Measurements from ENCODE around the gene PIN4. TPM values are rescaled to one million over a fixed set of nuclear protein-coding genes. Genes with fewer than 3 reads are reported as not detected.
"Not testable (repeated sequence)": the region's sequence is repeated elsewhere in the genome, so short reads cannot be mapped to it uniquely, and the experiment has no call there.

The PIN4 gene
- 15.9 and 20.9 TPM in 2 replicates for total RNA-seq (2014; rRNA removed; shearing (Covaris generic))
- 5.9 and 15.3 TPM in 2 replicates for polyA plus RNA-seq (2015; cell fraction: cytosol; rRNA removed)
- polyA plus RNA-seq (2015; cell fraction: nucleus; rRNA removed): 4.2 and 4.4 TPM in 2 replicates

- peak; percentile 96 for DNase-seq (ENCODE audit: low read depth, low spot score)
- in situ Hi-C loops (cut with HindIII; ENCODE audit: low pct_unique_long_range_greater_than_20kb, low sequenced_read_pairs): no loop called here
Observed at GRCh38 chrX:72181178-72182125, at the start of gene PIN4. Gene PIN4, plus strand, starts transcription at chrX:72181757. Its CDS starts 29 bp downstream, at chrX:72181786.

- in situ Hi-C loops (cut with HindIII; ENCODE audit: low pct_unique_long_range_greater_than_20kb, low sequenced_read_pairs): no loop called here
- no peak for DNase-seq (ENCODE audit: low read depth, low spot score)
Observed at GRCh38 chrX:72132456-72132855, 49.1 kb upstream of the PIN4 start.

DNA sequence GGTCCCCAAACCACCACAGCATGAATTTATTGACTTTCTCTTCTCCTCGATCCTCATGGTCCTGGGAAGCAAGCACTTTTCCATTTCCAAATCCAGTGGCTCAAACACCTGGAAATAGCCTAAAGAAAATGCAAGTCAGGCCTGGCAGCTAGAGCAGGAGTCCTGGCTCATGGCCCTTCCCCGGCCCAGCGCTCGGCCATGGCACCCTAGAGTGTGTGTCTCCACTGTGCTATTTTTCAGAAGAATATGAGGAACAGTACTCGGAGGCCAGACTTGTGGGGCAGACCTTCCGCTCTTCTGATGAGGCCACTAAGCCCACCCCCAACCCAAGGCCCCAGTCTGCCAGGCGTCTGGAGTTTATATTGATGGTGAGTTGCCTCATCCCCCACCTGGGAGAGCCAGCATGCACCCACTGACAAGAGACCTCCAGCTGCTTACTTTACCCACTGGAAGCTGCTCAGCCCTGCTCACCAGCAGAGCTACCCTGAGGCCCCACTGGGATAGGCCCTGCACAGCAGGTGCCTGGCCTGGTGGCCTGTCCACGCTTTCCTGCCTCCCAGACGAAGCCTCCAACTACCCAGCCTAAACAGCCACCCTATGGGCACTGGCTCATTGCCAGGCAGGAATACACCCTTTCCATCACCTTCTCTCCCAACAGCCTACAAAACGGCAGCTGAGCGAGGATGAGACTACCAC is 47.6 kb upstream of the PIN4 start:
- in situ Hi-C loops (cut with HindIII; ENCODE audit: low pct_unique_long_range_greater_than_20kb, low sequenced_read_pairs): no loop called here

GRCh38 chrX:72137846-72138495 is 43.6 kb upstream of the PIN4 start:
- DNase-seq (ENCODE audit: low read depth, low spot score): no peak
- in situ Hi-C loops (cut with HindIII; ENCODE audit: low pct_unique_long_range_greater_than_20kb, low sequenced_read_pairs): no loop called here

More for the DNA sequence above, 47.6 kb upstream of the PIN4 start:
- no peak for DNase-seq (ENCODE audit: low read depth, low spot score)

DNA sequence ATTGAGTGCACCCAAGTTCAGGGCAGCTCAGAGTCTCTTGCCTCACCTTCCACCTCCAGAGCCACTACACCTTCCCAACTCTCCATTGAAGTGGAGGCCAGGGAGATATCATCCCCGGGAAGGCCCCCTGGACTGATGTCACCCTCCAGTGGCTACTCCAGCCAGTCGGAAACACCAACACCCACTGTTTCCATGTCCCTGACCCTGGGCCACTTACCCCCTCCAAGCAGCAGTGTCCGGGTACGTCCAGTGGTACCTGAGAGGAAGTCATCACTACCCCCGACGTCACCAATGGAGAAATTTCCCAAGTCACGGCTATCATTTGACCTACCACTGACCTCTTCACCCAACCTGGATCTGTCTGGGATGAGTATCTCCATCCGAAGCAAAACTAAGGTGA is 42.0 kb upstream of the PIN4 start:
- in situ Hi-C loops (cut with HindIII; ENCODE audit: low pct_unique_long_range_greater_than_20kb, low sequenced_read_pairs): no loop called here
- DNase-seq (ENCODE audit: low read depth, low spot score): no peak

GRCh38 chrX:72141372-72142004 is 40.1 kb upstream of the PIN4 start:
- in situ Hi-C loops (cut with HindIII; ENCODE audit: low pct_unique_long_range_greater_than_20kb, low sequenced_read_pairs): no loop called here
- DNase-seq (ENCODE audit: low read depth, low spot score): no peak

- in situ Hi-C loops (cut with HindIII; ENCODE audit: low pct_unique_long_range_greater_than_20kb, low sequenced_read_pairs): no loop called here
- no peak for DNase-seq (ENCODE audit: low read depth, low spot score)
Observed at GRCh38 chrX:72142094-72142793, 39.3 kb upstream of the PIN4 start.

- DNase-seq (ENCODE audit: low read depth, low spot score): no peak
- in situ Hi-C loops (cut with HindIII; ENCODE audit: low pct_unique_long_range_greater_than_20kb, low sequenced_read_pairs): no loop called here
Observed at GRCh38 chrX:72142794-72143608, 38.6 kb upstream of the PIN4 start.

GRCh38 chrX:72143609-72143907 is 38.0 kb upstream of the PIN4 start:
- in situ Hi-C loops (cut with HindIII; ENCODE audit: low pct_unique_long_range_greater_than_20kb, low sequenced_read_pairs): no loop called here
- no peak for DNase-seq (ENCODE audit: low read depth, low spot score)

DNA sequence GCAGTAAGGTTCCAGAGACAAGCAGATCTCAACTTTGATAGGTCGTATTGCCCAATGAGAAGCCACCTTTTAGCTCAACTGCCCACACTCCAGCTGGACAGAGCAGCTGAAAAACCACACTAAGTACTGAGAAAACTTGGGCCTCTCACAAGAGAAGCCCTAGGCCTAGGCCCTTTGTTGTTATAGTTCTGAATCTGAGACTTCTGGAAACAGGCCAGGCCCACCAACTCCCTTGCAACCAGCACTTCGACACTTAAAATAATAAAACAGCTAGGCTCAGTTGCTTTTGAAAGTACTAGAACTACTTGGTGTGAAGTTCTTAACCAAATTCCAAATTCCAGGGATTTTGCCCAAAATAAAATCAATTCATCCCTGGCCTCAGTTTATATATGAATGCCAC is 36.4 kb upstream of the PIN4 start:
- no peak for DNase-seq (ENCODE audit: low read depth, low spot score)
- in situ Hi-C loops (cut with HindIII; ENCODE audit: low pct_unique_long_range_greater_than_20kb, low sequenced_read_pairs): no loop called here

DNA sequence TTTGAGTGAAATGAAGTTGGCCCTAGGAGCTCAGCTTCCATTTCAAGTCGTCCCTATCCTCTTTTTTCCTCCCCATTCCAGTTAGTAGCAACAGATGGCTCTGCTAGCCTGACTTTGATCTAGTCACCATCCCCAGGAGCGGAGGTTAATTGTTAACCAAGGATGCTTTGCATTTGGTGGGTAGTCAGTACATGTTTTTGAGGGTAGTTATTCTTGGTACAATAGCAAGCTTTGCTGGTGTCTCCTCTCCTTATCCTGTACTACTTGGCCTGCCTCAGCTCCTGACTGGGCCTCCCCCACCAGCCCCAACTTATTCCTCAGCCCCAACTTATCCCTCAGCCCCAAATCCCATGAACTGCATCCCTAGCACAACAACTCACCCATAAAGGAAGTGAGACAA is 35.0 kb upstream of the PIN4 start:
- in situ Hi-C loops (cut with HindIII; ENCODE audit: low pct_unique_long_range_greater_than_20kb, low sequenced_read_pairs): no loop called here
- DNase-seq (ENCODE audit: low read depth, low spot score): no peak

GRCh38 chrX:72158773-72159172 is 22.8 kb upstream of the PIN4 start:
- DNase-seq (ENCODE audit: low read depth, low spot score): no peak
- in situ Hi-C loops (cut with HindIII; ENCODE audit: low pct_unique_long_range_greater_than_20kb, low sequenced_read_pairs): no loop called here

DNA sequence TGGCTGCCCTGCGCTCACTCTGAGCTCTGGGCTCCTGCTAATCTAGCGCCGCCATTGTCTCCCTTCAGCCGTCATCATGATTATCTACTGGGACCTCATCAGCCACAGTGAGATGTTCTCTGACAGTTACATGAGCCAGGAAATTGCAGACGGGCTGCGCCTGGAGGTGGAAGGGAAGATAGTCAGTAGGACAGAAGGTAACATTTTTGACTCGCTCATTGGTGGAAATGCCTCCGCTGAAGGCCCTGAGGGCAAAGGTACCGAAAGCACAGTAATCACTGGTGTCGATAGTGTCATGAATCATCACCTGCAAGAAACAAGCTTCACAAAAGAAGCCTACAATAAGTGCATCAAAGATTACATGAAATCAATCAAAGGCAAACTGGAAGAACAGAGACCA is 21.8 kb upstream of the PIN4 start:
- no peak for DNase-seq (ENCODE audit: low read depth, low spot score)
- in situ Hi-C loops (cut with HindIII; ENCODE audit: low pct_unique_long_range_greater_than_20kb, low sequenced_read_pairs): no loop called here

DNA sequence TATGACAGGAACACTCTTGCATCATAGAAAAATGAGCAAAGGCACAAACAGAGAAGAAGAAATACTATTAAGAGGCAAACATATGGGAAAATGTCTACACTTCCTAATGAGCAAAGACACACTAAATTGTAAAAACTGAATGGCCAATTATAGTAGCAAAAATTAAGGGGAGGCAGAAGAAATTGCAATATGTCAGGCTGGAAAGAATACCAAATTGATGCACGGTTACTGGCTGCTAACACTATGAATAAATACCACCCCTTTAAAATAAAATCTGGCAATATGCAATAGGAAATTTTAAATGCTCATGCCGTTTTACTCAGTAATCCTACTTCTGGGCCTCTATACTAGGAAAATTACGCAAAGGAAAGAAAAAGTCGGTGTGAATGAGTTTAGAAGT is 16.0 kb upstream of the PIN4 start:
- in situ Hi-C loops (cut with HindIII; ENCODE audit: low pct_unique_long_range_greater_than_20kb, low sequenced_read_pairs): no loop called here
- DNase-seq (ENCODE audit: low read depth, low spot score): no peak

DNA sequence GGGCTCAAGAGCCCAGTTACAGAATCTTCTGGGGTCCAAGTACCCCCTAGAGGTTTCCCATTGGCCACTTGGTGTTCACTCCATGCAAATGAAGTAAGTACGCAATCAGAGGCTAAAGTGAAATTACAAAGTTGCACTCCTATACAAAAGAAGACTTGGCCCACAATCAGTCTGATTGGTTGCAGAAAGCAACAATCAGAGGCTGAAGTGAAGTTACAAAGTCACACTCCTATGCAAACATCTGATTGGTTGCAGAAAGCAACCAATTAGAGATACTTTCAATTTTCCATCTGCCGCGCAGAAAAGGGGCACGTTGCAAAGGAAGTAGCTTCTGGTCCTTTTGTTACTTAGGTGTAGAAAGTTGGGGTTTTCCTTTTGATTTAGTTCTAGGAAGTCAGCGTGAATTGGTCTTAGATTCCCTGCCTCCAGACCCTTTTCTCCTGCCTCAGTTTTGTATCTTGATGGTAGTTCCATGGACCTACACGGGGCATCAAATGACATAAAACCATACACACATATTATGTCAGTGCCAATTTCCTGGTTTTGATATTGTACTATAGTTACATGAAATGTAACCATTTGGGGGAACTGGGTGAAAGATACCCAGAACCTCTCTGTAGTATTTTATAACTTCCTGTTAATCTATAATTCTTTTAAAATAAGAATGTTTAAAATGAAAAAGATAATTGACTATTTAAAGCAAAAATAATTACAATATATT is 12.4 kb upstream of the PIN4 start:
- in situ Hi-C loops (cut with HindIII; ENCODE audit: low pct_unique_long_range_greater_than_20kb, low sequenced_read_pairs): no loop called here
- no peak for DNase-seq (ENCODE audit: low read depth, low spot score)

- DNase-seq (ENCODE audit: low read depth, low spot score); in situ Hi-C loops (cut with HindIII; ENCODE audit: low pct_unique_long_range_greater_than_20kb, low sequenced_read_pairs): not testable (repeated sequence)
Observed at GRCh38 chrX:72176289-72176688, 5.3 kb upstream of the PIN4 start.

Measured in SK-MEL-5 (cell line).